Superior temporal gyrus (tissue), 1 donor: Measurements from ENCODE around the gene NDUFA1.
"Not testable (repeated sequence)": the region's sequence is repeated elsewhere in the genome, so short reads cannot be mapped to it uniquely, and the experiment has no call there.

Source experiments
- DNase-seq: peaks from one replicate; pipeline ENCODE4 v3.0.0-alpha.2; 2016; ENCODE audit errors: extremely low spot score

The NDUFA1 gene

DNA sequence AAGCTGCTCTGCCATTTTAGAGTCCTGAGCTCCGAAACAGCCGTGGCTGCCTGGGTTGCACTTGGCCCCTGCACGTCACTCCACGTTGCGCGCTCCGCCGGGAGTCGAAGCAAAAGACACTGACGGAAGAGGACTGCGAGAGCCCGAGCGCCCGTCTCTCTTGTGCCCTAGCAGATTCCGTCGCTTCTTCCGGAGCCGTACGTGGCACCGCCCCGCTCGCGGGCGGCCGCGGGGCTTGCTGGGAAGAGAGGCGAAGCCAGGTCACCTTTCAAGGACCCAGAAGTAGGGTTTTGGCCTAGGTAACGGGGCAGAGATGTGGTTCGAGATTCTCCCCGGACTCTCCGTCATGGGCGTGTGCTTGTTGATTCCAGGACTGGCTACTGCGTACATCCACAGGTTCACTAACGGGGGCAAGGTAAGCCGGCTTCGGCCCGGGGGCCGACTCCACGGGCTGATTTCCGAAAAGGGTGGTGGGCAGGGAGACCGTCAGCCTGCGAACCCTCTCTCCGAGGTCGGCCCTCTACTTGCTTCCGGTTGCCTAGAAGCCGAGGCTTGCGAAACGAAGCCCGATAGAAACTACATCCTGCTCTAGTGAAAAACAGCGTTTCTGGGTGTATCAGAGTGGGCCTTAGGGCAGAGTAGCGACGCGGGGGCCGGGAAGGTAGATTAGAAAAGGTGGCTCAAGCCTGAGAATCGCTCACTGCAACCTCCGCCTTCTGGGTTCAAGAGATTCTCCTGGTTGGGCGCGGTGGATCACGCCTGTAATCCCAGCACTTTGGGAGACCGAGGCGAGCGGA is at the start of gene NDUFA1, which contains the start of gene RNF113A:
TSS of gene NDUFA1 (plus strand) at position 234 of the 797 bp plus-strand sequence. CDS start at position 314, 80 bp downstream.
TSS of gene RNF113A (minus strand) at position 135 of the 797 bp plus-strand sequence. CDS start at position 15, 120 bp downstream.
- DNase-seq, result peak; percentile 81

GRCh38 chrX:119824221-119824620 is 47.4 kb upstream of the NDUFA1 start:
- not testable (repeated sequence) for DNase-seq

GRCh38 chrX:119826399-119826959 is 45.2 kb upstream of the NDUFA1 start:
- DNase-seq, result no peak

GRCh38 chrX:119828446-119828845 is 43.2 kb upstream of the NDUFA1 start:
- DNase-seq, result no peak

GRCh38 chrX:119833905-119834304 is 37.7 kb upstream of the NDUFA1 start:
- no peak for DNase-seq

GRCh38 chrX:119852382-119853353 is 19.0 kb upstream of the NDUFA1 start, which contains the start of gene UPF3B:
UPF3B (minus strand) TSS chrX:119852963; CDS start chrX:119852928, 35 bp downstream.
- DNase-seq, result peak; percentile 94

DNA sequence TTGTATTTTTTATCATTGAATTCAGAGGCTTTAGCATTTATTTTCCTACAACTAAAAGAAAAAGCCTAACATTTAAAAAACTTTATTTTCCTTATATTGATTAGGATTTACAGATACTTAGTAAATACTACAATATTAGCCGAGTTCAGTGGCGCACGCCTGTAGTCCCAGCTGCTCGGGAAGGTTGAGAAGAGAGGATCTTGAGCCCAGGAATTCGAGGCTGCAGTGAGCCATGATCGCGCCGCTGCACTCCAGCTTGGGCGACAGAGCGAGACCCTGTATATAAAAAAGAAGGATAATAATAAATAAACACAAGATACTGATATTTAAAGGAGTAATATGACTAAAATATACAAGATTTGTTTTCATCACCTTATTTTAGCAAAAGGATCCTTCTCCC is 18.2 kb upstream of the NDUFA1 start:
- no peak for DNase-seq

GRCh38 chrX:119870626-119871131 is 953 bp upstream of the NDUFA1 start:
- peak; percentile 29 for DNase-seq

- no peak for DNase-seq
Observed at GRCh38 chrX:119871245-119871598, 410 bp upstream of the NDUFA1 start.

DNA sequence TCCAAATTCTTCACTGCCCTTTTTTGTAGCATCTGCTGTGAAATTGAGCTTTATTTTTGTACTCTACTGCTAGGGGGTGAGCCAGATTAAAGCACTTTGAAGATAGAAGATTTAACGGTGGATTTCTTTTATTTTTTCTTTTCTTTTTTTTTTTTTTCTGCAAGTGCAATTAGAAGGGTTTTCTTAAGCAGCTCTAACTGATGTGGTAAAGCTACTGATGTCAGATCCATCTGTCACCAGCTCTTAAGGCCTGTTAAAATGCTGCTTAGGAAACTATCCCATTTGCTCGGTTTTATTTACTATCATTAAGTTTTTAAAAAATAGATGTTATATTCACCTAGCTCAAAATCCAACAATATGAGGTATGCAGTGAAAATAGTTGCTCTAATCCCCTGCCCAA is 7.1 kb downstream of the NDUFA1 start:
- DNase-seq, result no peak

DNA sequence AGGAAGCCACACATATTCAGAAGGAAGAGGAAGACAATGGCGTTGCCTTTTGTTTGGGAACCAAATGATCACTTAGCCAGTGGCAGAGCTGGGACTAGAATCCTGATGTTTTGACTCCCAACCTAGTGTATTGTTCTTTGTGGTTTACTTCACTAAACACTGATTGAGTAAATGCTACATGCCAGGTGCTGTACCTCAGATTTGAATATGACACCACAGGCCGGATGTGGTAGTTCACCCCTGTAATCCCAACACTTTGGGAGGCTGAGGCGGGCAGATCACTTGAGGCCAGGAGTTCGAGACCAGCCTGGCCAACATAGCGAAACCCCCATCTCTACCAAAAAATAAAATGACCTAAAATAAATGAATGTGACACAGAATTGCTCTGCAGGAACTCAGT is 8.4 kb downstream of the NDUFA1 start:
- DNase-seq, result no peak

DNA sequence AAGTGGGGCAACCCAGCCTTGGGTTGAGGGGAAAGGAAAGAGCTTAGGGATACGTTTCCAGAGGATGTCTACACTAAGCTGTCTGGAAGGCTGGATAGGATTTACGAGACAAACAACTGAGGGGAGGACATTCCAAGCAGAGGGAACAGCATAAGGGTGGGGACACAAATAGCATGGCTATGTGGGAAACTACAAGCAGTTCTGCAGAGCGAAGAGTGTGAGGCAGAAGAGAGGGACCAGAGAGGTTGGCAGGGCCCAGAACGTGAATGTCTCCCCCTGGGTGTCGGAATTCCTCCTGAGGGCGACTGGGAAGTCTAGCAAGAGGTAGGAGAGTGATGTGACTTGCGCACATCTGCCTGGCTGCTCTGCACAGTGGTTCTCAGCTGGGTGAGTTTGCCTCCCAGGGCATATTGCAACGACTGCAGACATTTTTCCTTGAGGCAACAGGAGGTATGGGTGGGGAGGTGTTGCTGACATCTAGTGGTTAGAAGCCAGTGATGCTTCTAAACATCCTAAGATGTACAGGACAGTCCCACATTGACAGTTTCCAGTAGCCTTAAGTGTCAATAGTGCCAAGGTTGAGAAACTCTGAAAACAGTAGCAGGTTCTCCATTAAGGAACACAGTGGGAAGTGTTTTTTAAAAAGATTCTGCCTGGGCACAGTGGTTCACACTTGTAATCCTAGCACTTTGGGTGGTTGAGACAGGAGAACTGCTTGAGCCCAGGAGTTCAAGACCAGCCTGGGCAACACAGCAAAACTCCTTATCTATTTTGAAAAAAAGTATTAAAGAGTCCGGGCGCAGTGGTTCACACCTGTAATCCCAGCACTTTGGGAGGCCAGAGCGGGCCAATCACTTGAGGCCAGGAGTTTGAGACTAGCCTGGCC is 9.2 kb downstream of the NDUFA1 start:
- peak; percentile 35 for DNase-seq

- no peak for DNase-seq
Observed at GRCh38 chrX:119885554-119886428, 14.2 kb downstream of the NDUFA1 start.

DNA sequence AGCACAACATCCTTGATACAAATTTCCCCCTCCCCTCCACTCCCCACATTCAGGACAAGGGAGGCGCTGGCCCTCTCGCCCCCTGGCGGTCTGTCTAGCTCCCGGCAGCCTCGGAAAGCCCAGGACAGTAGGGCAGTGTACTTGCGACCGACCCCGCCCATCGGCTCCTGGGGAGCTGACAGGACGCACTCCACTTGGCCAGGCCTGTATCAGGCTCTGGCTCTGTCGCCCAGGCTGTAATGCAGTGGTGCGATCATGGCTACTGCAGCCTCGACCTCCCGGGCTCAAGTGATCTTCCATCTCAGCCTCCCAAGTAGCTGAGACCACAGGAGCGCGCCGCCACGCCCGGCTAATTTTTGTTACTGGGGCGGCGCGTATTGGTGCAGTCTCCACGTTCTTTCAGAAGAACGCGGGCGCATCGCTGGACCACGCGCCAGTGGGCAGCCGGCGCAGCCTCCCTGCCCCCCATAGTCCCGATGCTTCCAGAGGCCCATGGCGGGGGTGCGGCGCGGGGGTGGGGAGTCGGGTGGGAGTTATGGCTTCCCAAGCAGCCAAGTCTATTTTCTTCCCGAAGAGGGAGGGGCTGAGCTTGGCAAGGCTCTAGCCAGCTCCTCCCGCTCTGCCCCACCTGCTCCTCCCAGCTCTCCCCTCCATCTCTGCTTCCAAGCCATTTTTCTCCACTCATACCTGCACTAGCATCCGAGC is 16.2 kb downstream of the NDUFA1 start:
- DNase-seq, result no peak

- DNase-seq, result not testable (repeated sequence)
Observed at GRCh38 chrX:119890626-119891025, 19.0 kb downstream of the NDUFA1 start.

DNA sequence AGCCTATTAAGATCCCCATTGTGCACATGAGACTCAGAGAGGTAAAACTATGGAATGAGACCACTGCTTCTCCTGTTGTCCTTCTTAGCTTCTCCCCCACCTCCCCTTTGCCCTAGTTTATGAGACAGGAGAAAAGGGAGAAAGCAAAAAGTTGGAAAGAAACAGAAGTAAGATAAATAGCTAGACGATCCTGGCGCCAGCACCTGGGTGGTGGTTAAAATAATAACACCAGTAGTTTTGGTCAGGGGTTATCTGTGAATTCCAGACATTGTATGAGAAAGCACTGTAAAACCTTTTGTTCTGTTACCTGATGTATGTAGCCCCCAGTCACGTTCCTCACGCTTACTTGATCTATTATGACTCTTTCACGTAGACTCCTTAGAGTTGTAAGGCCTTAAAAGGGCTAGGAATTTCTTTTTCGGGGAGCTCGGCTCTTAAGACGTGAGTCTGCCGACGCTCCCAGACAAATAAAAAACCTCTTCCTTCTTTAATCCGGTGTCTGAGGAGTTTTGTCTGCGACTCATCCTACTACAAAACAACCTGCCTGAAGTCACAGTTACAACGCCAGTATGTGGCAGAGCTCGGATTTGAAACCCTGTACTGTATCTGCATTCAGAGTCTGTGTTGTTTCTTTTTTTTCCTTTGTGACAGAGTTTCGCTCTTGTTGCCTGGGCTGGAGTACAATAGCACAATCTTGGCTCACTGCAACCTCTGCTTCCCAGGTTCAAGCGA is 20.5 kb downstream of the NDUFA1 start:
- DNase-seq, result not testable (repeated sequence)

DNA sequence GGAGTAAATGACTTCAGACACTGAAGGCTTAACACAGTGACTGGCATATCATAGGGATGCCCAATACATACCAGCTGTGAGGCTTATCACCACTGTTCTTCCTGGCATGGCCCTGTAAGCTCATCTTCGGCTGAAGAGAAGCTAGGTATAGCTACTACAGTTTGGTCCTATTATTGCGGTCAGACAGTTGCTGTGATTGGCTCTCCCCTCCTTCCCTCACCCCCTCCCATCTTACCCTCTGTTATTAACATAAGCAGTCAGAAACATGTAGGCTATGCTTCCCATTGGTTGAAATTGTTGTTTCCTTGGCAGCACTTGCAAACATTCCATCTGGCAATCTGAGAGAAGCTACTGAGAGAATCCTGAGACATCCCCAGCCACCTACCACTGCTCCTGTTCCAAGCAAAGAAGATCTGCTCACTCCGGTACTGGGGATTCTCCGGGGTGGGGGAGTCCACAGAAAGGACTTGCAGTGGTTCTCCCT is 24.3 kb downstream of the NDUFA1 start, which contains the start of gene AKAP14:
TSS of gene AKAP14 (plus strand) at position 51 of the 484 bp plus-strand sequence. CDS start 7,331 bp downstream, outside the sequence.
- no peak for DNase-seq

DNA sequence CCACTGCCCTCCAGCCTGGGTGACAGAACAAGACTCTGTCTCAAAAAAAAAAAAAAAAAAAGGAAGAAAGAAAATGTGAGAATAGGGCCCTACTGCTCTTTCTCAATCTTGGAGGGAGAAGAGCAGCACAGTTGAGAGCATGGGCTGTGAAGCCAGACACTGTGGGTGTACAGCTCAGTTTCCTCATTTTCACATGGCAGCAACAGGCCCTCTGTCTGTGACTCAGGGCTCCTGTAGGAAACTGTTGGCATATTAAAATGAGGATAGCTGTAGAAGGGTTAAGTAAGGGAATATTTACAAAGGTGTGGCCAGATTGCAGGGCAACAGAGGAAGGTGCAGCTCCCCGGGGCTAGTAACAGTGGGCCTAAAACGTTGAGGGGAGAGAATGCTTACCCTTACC is 27.5 kb downstream of the NDUFA1 start:
- DNase-seq, result no peak
